Mesenchymal stem cell (in vitro differentiated cells and primary cell): ENCODE results near the gene RPS2.
A peak's percentile ranks its signal among the peaks of the same experiment; 100 is the strongest.

Source experiments
- DNase-seq: peaks from one replicate; pipeline ENCODE4 v3.0.0-alpha.2; 2013
- H2AFZ ChIP-seq: one replicate; pipeline ENCODE4 v1.6.1; 2013; ENCODE audit warnings: low read depth, mild to moderate bottlenecking, control low read depth, inconsistent platforms, low read length, moderate library complexity
- H2AK5ac ChIP-seq: 2 replicates; pipeline ENCODE4 v1.6.1; 2013; ENCODE audit warnings: low read length, moderate library complexity, mild to moderate bottlenecking, inconsistent platforms; ENCODE audit not compliant: severe bottlenecking
- H2BK120ac ChIP-seq: one replicate; pipeline ENCODE4 v1.6.1; 2013; ENCODE audit warnings: low read depth, mild to moderate bottlenecking, inconsistent platforms, low read length, moderate library complexity
- H2BK12ac ChIP-seq, 2 experiments: one replicate each; pipeline ENCODE4 v1.6.1; 2013; ENCODE audit warnings: inconsistent platforms in 2 of 2, low read length in 2 of 2, mild to moderate bottlenecking in 2 of 2, moderate library complexity in 2 of 2, control low read depth in 1 of 2
- H2BK15ac ChIP-seq: one replicate; pipeline ENCODE4 v1.6.1; 2013; ENCODE audit warnings: mild to moderate bottlenecking, low read depth, inconsistent platforms; ENCODE audit not compliant: poor library complexity, severe bottlenecking
- H2BK5ac ChIP-seq: 2 replicates; pipeline ENCODE4 v1.6.1; 2013; ENCODE audit warnings: low read depth, mild to moderate bottlenecking, low read length, control low read depth, inconsistent platforms; ENCODE audit not compliant: poor library complexity, severe bottlenecking
- H3K14ac ChIP-seq, 2 experiments: one replicate each; pipeline ENCODE4 v1.6.1; 2013; ENCODE audit warnings: inconsistent platforms in 2 of 2, low read length in 2 of 2, control low read depth in 1 of 2, mild to moderate bottlenecking in 1 of 2, moderate library complexity in 1 of 2
- H3K18ac ChIP-seq, 2 experiments: one replicate each; pipeline ENCODE4 v1.6.1; 2013; ENCODE audit warnings: inconsistent platforms in 2 of 2, low read length in 2 of 2, control low read depth in 1 of 2, low read depth in 1 of 2, mild to moderate bottlenecking in 1 of 2
- H3K23ac ChIP-seq, 2 experiments: one replicate each; pipeline ENCODE4 v1.6.1; 2013; ENCODE audit warnings: inconsistent platforms in 2 of 2, low read length in 2 of 2, mild to moderate bottlenecking in 2 of 2, moderate library complexity in 2 of 2, control low read depth in 1 of 2
- H3K27ac ChIP-seq: 2 replicates; pipeline ENCODE4 v1.5.1; 2013; ENCODE audit warnings: mild to moderate bottlenecking, moderate library complexity, low read length, control low read depth, inconsistent platforms; ENCODE audit not compliant: poor library complexity, severe bottlenecking
- H3K27me3 ChIP-seq, 2 experiments: 2 replicates each; pipeline versions ENCODE4 v1.6.1 to v1.7.0; 2013; ENCODE audit warnings: low read length in 2 of 2, mild to moderate bottlenecking in 2 of 2, moderate library complexity in 2 of 2, control low read depth in 1 of 2, inconsistent platforms in 1 of 2; ENCODE audit not compliant: control insufficient read depth in 1 of 2, insufficient read depth in 1 of 2
- H3K36me3 ChIP-seq, 2 experiments: 2 replicates each; pipeline versions ENCODE4 v1.6.1 to v1.7.0; 2013; ENCODE audit warnings: low read length in 2 of 2, control low read depth in 1 of 2, inconsistent platforms in 1 of 2, low read depth in 1 of 2, mild to moderate bottlenecking in 1 of 2; ENCODE audit not compliant: insufficient read depth in 2 of 2, control insufficient read depth in 1 of 2
- H3K4ac ChIP-seq, 2 experiments: one replicate each; pipeline ENCODE4 v1.6.1; 2013; ENCODE audit warnings: inconsistent platforms in 2 of 2, low read length in 2 of 2, mild to moderate bottlenecking in 2 of 2, moderate library complexity in 2 of 2, control low read depth in 1 of 2, low read depth in 1 of 2
- H3K4me1 ChIP-seq: 2 replicates; pipeline ENCODE4 v1.6.1; 2013; ENCODE audit warnings: low read depth, low read length, control low read depth; ENCODE audit not compliant: control insufficient read depth, insufficient read depth
- H3K4me2 ChIP-seq: 2 replicates; pipeline ENCODE4 v1.6.1; 2013; ENCODE audit warnings: low read length, mild to moderate bottlenecking, inconsistent platforms; ENCODE audit not compliant: poor library complexity, severe bottlenecking
- H3K4me3 ChIP-seq, 2 experiments: 2 replicates each; pipeline versions ENCODE4 v1.5.1 to v1.7.0; 2013; ENCODE audit warnings: low read length in 2 of 2, mild to moderate bottlenecking in 2 of 2, control low read depth in 1 of 2, low read depth in 1 of 2; ENCODE audit not compliant: insufficient read depth in 1 of 2
- H3K79me1 ChIP-seq: replicated peaks from 2 replicates; pipeline ENCODE4 v1.6.1; 2013; ENCODE audit warnings: mild to moderate bottlenecking, control low read depth, low read length, inconsistent platforms; ENCODE audit not compliant: poor library complexity, severe bottlenecking
- H3K9ac ChIP-seq: 2 replicates; pipeline ENCODE4 v1.7.0; 2013; ENCODE audit warnings: mild to moderate bottlenecking, low read length, moderate library complexity
- H3K9me3 ChIP-seq: 2 replicates; pipeline ENCODE4 v1.7.0; 2013; ENCODE audit warnings: mild to moderate bottlenecking, low read length; ENCODE audit not compliant: control insufficient read depth
- H4K8ac ChIP-seq: one replicate; pipeline ENCODE4 v1.6.1; 2013; ENCODE audit warnings: inconsistent platforms, mild to moderate bottlenecking, low read length, moderate library complexity
- H4K91ac ChIP-seq: one replicate; pipeline ENCODE4 v1.6.1; 2013; ENCODE audit warnings: mild to moderate bottlenecking, low read length, inconsistent platforms
- WGBS: methylation state at CpG from one replicate; pipeline ENCODE4 v1.1.7; 2013; ENCODE audit warnings: mixed read lengths; 5-methylcytosine and 5-hydroxymethylcytosine counted together

RPS2 gene

GRCh38 chr16:2001456-2002355 lies 37.1 kb upstream of the RPS2 start:
- Histone ChIP-seq H3K79me1 (peaks cover 33% of the 10 kb centered on the region), H3K27me3 (no peaks in the 10 kb centered on the region), H3K4me2 (no peak overlapping the region), H2BK5ac (no peak overlapping the region), H2AK5ac (no peak overlapping the region), H2BK12ac (no peak overlapping the region), H2AFZ (no peak overlapping the region), H3K18ac (no peak overlapping the region), H3K27ac (no peak overlapping the region), H3K9ac (no peak overlapping the region), H3K23ac (no peak overlapping the region), H3K9me3 (no peaks in the 10 kb centered on the region), H4K91ac (peak overlapping the region; percentile 43), H2BK120ac (no peak overlapping the region), H3K36me3 (peaks cover 60 to 91% of the 10 kb centered on the region in 2 experiments), H4K8ac (no peak overlapping the region), H2BK15ac (no peak overlapping the region), H3K4ac (no peak overlapping the region), H3K4me3 (no peak overlapping the region), H3K4me1 (peaks cover 33% of the 10 kb centered on the region), H3K14ac (no peak overlapping the region)
- 97% methylated on average over 53 of the region's 53 CpGs for whole genome bisulfite sequencing
- no peak for DNase-seq

- WGBS = 100% methylated on average over 12 of the region's 19 CpGs
Measured at GRCh38 chr16:2001035-2001434, 36.4 kb upstream of the RPS2 start.

GRCh38 chr16:1999866-2000514 lies 35.4 kb upstream of the RPS2 start:
- H3K79me1 ChIP-seq = peaks cover 33% of the 10 kb centered on the region
- no peak overlapping the region for H3K4me2 ChIP-seq
- H3K9ac ChIP-seq = no peak overlapping the region
- no peak for DNase-seq
- no peak overlapping the region for H3K23ac ChIP-seq
- no peak overlapping the region for H3K14ac ChIP-seq
- no peak overlapping the region for H3K27ac ChIP-seq
- peak overlapping the region; percentile 32 for H2BK15ac ChIP-seq
- no peak overlapping the region for H2AFZ ChIP-seq
- H3K4ac ChIP-seq = no peak overlapping the region
- no peak overlapping the region for H4K91ac ChIP-seq
- H3K4me3 ChIP-seq = no peak overlapping the region
- no peak overlapping the region for H2BK12ac ChIP-seq
- WGBS = 96% methylated on average over 22 of the region's 28 CpGs
- H3K9me3 ChIP-seq = no peaks in the 10 kb centered on the region
- no peak overlapping the region for H4K8ac ChIP-seq
- H3K36me3 ChIP-seq = peaks cover 75 to 82% of the 10 kb centered on the region in 2 experiments
- no peaks in the 10 kb centered on the region for H3K27me3 ChIP-seq
- no peak overlapping the region for H2AK5ac ChIP-seq
- no peak overlapping the region for H2BK5ac ChIP-seq
- H3K18ac ChIP-seq = no peak overlapping the region
- peaks cover 19% of the 10 kb centered on the region for H3K4me1 ChIP-seq
- H2BK120ac ChIP-seq = no peak overlapping the region

More at GRCh38 chr16:2001035-2001434, 36.4 kb upstream of the RPS2 start:
- Histone ChIP-seq H3K79me1 (peaks cover 33% of the 10 kb centered on the region), H2BK12ac (no peak overlapping the region), H2BK5ac (no peak overlapping the region), H2AK5ac (no peak overlapping the region), H3K4me3 (no peak overlapping the region), H3K18ac (no peak overlapping the region), H3K9ac (no peak overlapping the region), H3K27me3 (no peaks in the 10 kb centered on the region), H4K8ac (no peak overlapping the region), H3K14ac (no peak overlapping the region), H3K4ac (no peak overlapping the region), H3K36me3 (peaks cover 67 to 93% of the 10 kb centered on the region in 2 experiments), H3K4me1 (peaks cover 29% of the 10 kb centered on the region), H3K9me3 (no peaks in the 10 kb centered on the region), H2BK15ac (no peak overlapping the region), H2BK120ac (no peak overlapping the region), H3K4me2 (no peak overlapping the region), H3K23ac (no peak overlapping the region), H3K27ac (no peak overlapping the region), H2AFZ (no peak overlapping the region), H4K91ac (no peak overlapping the region)
- DNase-seq = no peak
